Endothelial cell of umbilical vein (primary cell): ENCODE measurements around the gene TRANK1. TPM values are rescaled to one million over a fixed set of nuclear protein-coding genes. Genes with fewer than 3 reads are reported as not detected.

Source experiments
- BruUV-seq: library from RNA; stranded (reverse); fragments of 400-500 nt; replicated peaks from 2 replicates; lab custom pipeline; 2021; lab: Mats Ljungman, UMichigan
- CTCF ChIA-PET: fragments of 300-600, 350-600 bp; sonication (Branson Sonifier 250); formaldehyde crosslinking; loops from one replicate; lab custom pipeline; 2021; ENCODE audit warnings: antibody characterized with exemption, inconsistent platforms; lab: Charles Lee
- POLR2A ChIA-PET: fragments of 300-600, 350-600 bp; sonication (Branson Sonifier 250); formaldehyde crosslinking; loops from one replicate; lab custom pipeline; 2021; ENCODE audit warnings: antibody characterized with exemption, inconsistent platforms; lab: Charles Lee
- DNase-seq: peaks from one replicate; pipeline ENCODE4 v3.0.0-alpha.2; 2011; ENCODE audit warnings: low read depth, low spot score
- FAIRE-seq: peaks from 2 replicates; lab custom pipeline; 2011; peaks lifted over from hg19 to GRCh38; lab: Jason Lieb, UNC
- H2AFZ ChIP-seq: 2 replicates; pipeline ENCODE4 v1.6.0; 2012; ENCODE audit warnings: low read depth, low read length, control low read depth, inconsistent platforms
- H3K27ac ChIP-seq: 2 replicates; pipeline ENCODE4 v1.5.1; 2011; ENCODE audit warnings: low read depth, mild to moderate bottlenecking, control low read depth, low read length, moderate library complexity; ENCODE audit not compliant: insufficient read depth
- H3K27me3 ChIP-seq, 2 experiments: 2 replicates each; pipeline versions ENCODE4 v1.6.0 to v1.6.1; 2011; ENCODE audit warnings: low read length in 2 of 2, mixed read lengths in 1 of 2; ENCODE audit not compliant: control insufficient read depth in 2 of 2, insufficient read depth in 2 of 2
- H3K36me3 ChIP-seq, 2 experiments: 2 replicates in 1 of 2; 3 replicates in 1 of 2; pipeline ENCODE4 v1.5.1; 2011; ENCODE audit warnings: low read length in 2 of 2, mild to moderate bottlenecking in 1 of 2, moderate library complexity in 1 of 2; ENCODE audit not compliant: control insufficient read depth in 2 of 2, insufficient read depth in 2 of 2; ENCODE audit errors: extremely low read depth in 1 of 2
- H3K4me1 ChIP-seq: 3 replicates; pipeline ENCODE4 v1.5.1; 2011; ENCODE audit warnings: mild to moderate bottlenecking, low read length; ENCODE audit not compliant: control insufficient read depth, insufficient read depth; ENCODE audit errors: extremely low read depth
- H3K4me2 ChIP-seq: 2 replicates; pipeline ENCODE4 v1.6.1; 2011; ENCODE audit warnings: low read length, control low read depth, mixed read lengths; ENCODE audit not compliant: insufficient read depth
- H3K4me3 ChIP-seq, 3 experiments: fragments of 200-600 bp in 1 of 3; sonication (generic), shearing (Covaris generic) in 1 of 3; replicated peaks in 1 of 3; 2 replicates each; pipeline ENCODE4 v1.5.1; 2011 to 2016; ENCODE audit warnings: control low read depth in 3 of 3, low read length in 3 of 3, mild to moderate bottlenecking in 2 of 3, inconsistent platforms in 1 of 3, low read depth in 1 of 3, moderate library complexity in 1 of 3; ENCODE audit not compliant: insufficient read depth in 1 of 3
- H3K79me2 ChIP-seq: 2 replicates; pipeline ENCODE4 v1.6.0; 2012; ENCODE audit warnings: low read length, inconsistent platforms; ENCODE audit not compliant: control insufficient read depth, insufficient read depth
- H3K9ac ChIP-seq: replicated peaks from 2 replicates; pipeline ENCODE3; 2011; ENCODE audit warnings: low read length, control low read depth; ENCODE audit not compliant: insufficient read depth; ENCODE audit errors: extremely low read depth
- H3K9me1 ChIP-seq: replicated peaks from 3 replicates; pipeline ENCODE4 v1.6.0; 2011; ENCODE audit warnings: mild to moderate bottlenecking, low read length; ENCODE audit not compliant: control insufficient read depth, insufficient read depth; ENCODE audit errors: extremely low read depth
- H3K9me3 ChIP-seq: replicated peaks from 2 replicates; pipeline ENCODE4 v1.5.1; 2012; ENCODE audit warnings: low read length, inconsistent platforms; ENCODE audit not compliant: control insufficient read depth, insufficient read depth
- H4K20me1 ChIP-seq: replicated peaks from 2 replicates; pipeline ENCODE3; 2011; ENCODE audit warnings: mild to moderate bottlenecking, low read length; ENCODE audit not compliant: control insufficient read depth, insufficient read depth; ENCODE audit errors: extremely low read depth
- EZH2 ChIP-seq: IDR thresholded peaks from 2 replicates; pipeline ENCODE4 v1.6.1; 2012; ENCODE audit warnings: borderline replicate concordance, low read depth, mild to moderate bottlenecking, moderate library complexity, low read length, inconsistent platforms; ENCODE audit not compliant: severe bottlenecking
- FOS ChIP-seq: IDR thresholded peaks from 2 replicates; pipeline ENCODE4 v1.6.1; 2011; ENCODE audit warnings: mild to moderate bottlenecking, low read length, moderate library complexity, borderline replicate concordance; ENCODE audit not compliant: insufficient read depth
- GATA2 ChIP-seq: IDR thresholded peaks from 2 replicates; pipeline ENCODE4 v1.7.0; 2011; ENCODE audit warnings: low read depth, mild to moderate bottlenecking, moderate library complexity, mixed read lengths, low read length; ENCODE audit not compliant: insufficient read length, insufficient read depth
- JUN ChIP-seq: IDR thresholded peaks from 2 replicates; pipeline ENCODE4 v1.6.1; 2011; ENCODE audit warnings: borderline replicate concordance, low read depth; ENCODE audit not compliant: insufficient read length, insufficient read depth
- MYC ChIP-seq: IDR thresholded peaks from one replicate; pipeline ENCODE4 v1.6.1; 2011; ENCODE audit warnings: mild to moderate bottlenecking, low read depth, low read length
- POLR2A ChIP-seq: IDR thresholded peaks from 2 replicates; pipeline ENCODE4 v1.6.1; 2012; ENCODE audit warnings: low read depth, mild to moderate bottlenecking, control low read depth, low read length
- POLR2AphosphoS5 ChIP-seq: IDR thresholded peaks from 2 replicates; pipeline ENCODE4 v1.6.1; 2012; ENCODE audit warnings: low read depth, mild to moderate bottlenecking, control low read depth, low read length, moderate library complexity; ENCODE audit not compliant: insufficient read depth
- dilution Hi-C: fragments of 300-500 bp; cut with MboI; formaldehyde crosslinking; loops from one replicate; pipeline ENCODE4 v1.15.0; 2019; ENCODE audit warnings: low sequenced_read_pairs; ENCODE audit not compliant: extremely low pct_ligation_motif_present
- intact Hi-C: fragments of 100-400 bp; cut with micrococcal nuclease; formaldehyde crosslinking; loops from one replicate; pipeline ENCODE4 v1.10.0; 2022
- polyA plus RNA-seq, 4 experiments: library from polyadenylated mRNA; depleted of rRNA in 3 of 4; stranded (reverse) in 3 of 4; unstranded in 1 of 4; fragments of >200 nt; gene quantifications; 2 replicates each; pipeline versions ENCODE4 v1.2.1 to v1.2.3, GENCODE V29; 2011 to 2012; ENCODE audit warnings: missing spikeins in 1 of 4
- total RNA-seq: library from RNA; stranded (reverse); gene quantifications from 2 replicates; pipeline ENCODE4 v1.2.3, GENCODE V29; 2021
- TF ChIP-seq, protein P1 (sequence below): IDR thresholded peaks from 2 replicates; pipeline ENCODE4 v1.6.1; 2011; ENCODE audit not compliant: insufficient read depth, insufficient read length
- TF ChIP-seq, protein P2 (sequence below), 2 donors: IDR thresholded peaks; 1 replicate in 1 of 2; 2 replicates in 1 of 2; pipeline ENCODE4 v1.5.1; 2011; ENCODE audit warnings: low read length in 2 of 2, mild to moderate bottlenecking in 2 of 2, moderate library complexity in 2 of 2, control low read depth in 1 of 2, inconsistent platforms in 1 of 2, low read depth in 1 of 2; ENCODE audit not compliant: insufficient read depth in 1 of 2; ENCODE audit errors: extremely low read depth in 1 of 2

The TRANK1 gene
- total and polyA plus RNA-seq, 2 donors (not counting 3 experiments of a cell fraction or from before 2014, with no cell fraction given): 4.6 to 14.4 TPM

GRCh38 chr3:36876181-36876936, 68.5 kb downstream of the TRANK1 start:
- no peaks in the 10 kb centered on the region for H3K9me3 ChIP-seq
- dilution Hi-C loops (no loop called here), intact Hi-C loops (no loop called here)
- TF ChIP-seq JUN (no peak), MYC (no peak), POLR2A (no peak), POLR2AphosphoS5 (no peak), GATA2 (no peak), EZH2 (no peak), FOS (no peak)
- TF ChIP-seq, protein P1, sequence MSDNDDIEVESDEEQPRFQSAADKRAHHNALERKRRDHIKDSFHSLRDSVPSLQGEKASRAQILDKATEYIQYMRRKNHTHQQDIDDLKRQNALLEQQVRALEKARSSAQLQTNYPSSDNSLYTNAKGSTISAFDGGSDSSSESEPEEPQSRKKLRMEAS: no peak
- TF ChIP-seq, protein P2, sequence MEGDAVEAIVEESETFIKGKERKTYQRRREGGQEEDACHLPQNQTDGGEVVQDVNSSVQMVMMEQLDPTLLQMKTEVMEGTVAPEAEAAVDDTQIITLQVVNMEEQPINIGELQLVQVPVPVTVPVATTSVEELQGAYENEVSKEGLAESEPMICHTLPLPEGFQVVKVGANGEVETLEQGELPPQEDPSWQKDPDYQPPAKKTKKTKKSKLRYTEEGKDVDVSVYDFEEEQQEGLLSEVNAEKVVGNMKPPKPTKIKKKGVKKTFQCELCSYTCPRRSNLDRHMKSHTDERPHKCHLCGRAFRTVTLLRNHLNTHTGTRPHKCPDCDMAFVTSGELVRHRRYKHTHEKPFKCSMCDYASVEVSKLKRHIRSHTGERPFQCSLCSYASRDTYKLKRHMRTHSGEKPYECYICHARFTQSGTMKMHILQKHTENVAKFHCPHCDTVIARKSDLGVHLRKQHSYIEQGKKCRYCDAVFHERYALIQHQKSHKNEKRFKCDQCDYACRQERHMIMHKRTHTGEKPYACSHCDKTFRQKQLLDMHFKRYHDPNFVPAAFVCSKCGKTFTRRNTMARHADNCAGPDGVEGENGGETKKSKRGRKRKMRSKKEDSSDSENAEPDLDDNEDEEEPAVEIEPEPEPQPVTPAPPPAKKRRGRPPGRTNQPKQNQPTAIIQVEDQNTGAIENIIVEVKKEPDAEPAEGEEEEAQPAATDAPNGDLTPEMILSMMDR (IDR thresholded peaks at IDR 0.05; ENCODE audit: extremely low read depth in 1 of 2, insufficient read depth in 1 of 2, low read depth in 1 of 2, low read length in 2 of 2): no peak
- H3K4me2 ChIP-seq: no peak overlapping the region
- CTCF ChIA-PET: interaction anchor here (0.6 to 1.5 kb wide), 4 partner anchors 8 to 82 kb away, joined by 3 to 6 read pairs (median 6); no protein-coding TSS in a partner anchor
- H3K9ac ChIP-seq: no peak overlapping the region
- no peak overlapping the region for H3K4me3 ChIP-seq
- no peak overlapping the region for H3K27ac ChIP-seq
- DNase-seq (no peak), FAIRE-seq (no peak)
- BruUV-seq: no TSS peak
- H3K27me3 ChIP-seq: no peaks in the 10 kb centered on the region
- H2AFZ ChIP-seq: no peak overlapping the region
- no peaks in the 10 kb centered on the region for H3K79me2 ChIP-seq
- H4K20me1 ChIP-seq: no peaks in the 10 kb centered on the region
- H3K9me1 ChIP-seq: no peaks in the 10 kb centered on the region
- POLR2A ChIA-PET: no interaction called here
- H3K36me3 ChIP-seq: no peaks in the 10 kb centered on the region
- H3K4me1 ChIP-seq: no peaks in the 10 kb centered on the region
